Measurements from ENCODE around the gene SULT1C4. TPM values are rescaled to one million over a fixed set of nuclear protein-coding genes. Genes with fewer than 3 reads are reported as not detected.

Gene SULT1C4
- total RNA-seq, 1 donor from 2014 or later, result not detected

- no peak for FAIRE-seq
- DNase-seq (ENCODE audit: low read depth), result no peak
- Histone ChIP-seq H3K4me3 (ENCODE audit: low read depth, low read length) (no peak overlapping the region), H3K36me3 (ENCODE audit: control insufficient read depth, insufficient read depth, low read length) (no peaks in the 10 kb centered on the region), H3K27me3 (ENCODE audit: control insufficient read depth, insufficient read depth, low read length) (peaks cover 5% of the 10 kb centered on the region)
- TF ChIP-seq CTCF (IDR thresholded peaks at IDR 0.05; ENCODE audit: insufficient read depth, low read length, severe bottlenecking), result no peak
Measured at GRCh38 chr2:108347786-108348185, 30.0 kb upstream of the SULT1C4 start.

GRCh38 chr2:108348816-108349570 is 28.8 kb upstream of the SULT1C4 start:
- no peak for TF ChIP-seq CTCF (IDR thresholded peaks at IDR 0.05; ENCODE audit: insufficient read depth, low read length, severe bottlenecking)
- Histone ChIP-seq H3K36me3 (ENCODE audit: control insufficient read depth, insufficient read depth, low read length) (no peaks in the 10 kb centered on the region), H3K27me3 (ENCODE audit: control insufficient read depth, insufficient read depth, low read length) (peaks cover 5% of the 10 kb centered on the region), H3K4me3 (ENCODE audit: low read depth, low read length) (no peak overlapping the region)
- DNase-seq (ENCODE audit: low read depth) (no peak), FAIRE-seq (no peak)

- Histone ChIP-seq H3K4me3 (ENCODE audit: low read depth, low read length) (no peak overlapping the region), H3K27me3 (ENCODE audit: control insufficient read depth, insufficient read depth, low read length) (peaks cover 5% of the 10 kb centered on the region), H3K36me3 (ENCODE audit: control insufficient read depth, insufficient read depth, low read length) (no peaks in the 10 kb centered on the region)
- no peak for TF ChIP-seq CTCF (IDR thresholded peaks at IDR 0.05; ENCODE audit: insufficient read depth, low read length, severe bottlenecking)
- DNase-seq (ENCODE audit: low read depth), result no peak
- no peak for FAIRE-seq
Measured at GRCh38 chr2:108349571-108349928, 28.2 kb upstream of the SULT1C4 start.

GRCh38 chr2:108351889-108352288 is 25.9 kb upstream of the SULT1C4 start:
- TF ChIP-seq CTCF (IDR thresholded peaks at IDR 0.05; ENCODE audit: insufficient read depth, low read length, severe bottlenecking), result no peak
- no peak for DNase-seq (ENCODE audit: low read depth)
- FAIRE-seq, result no peak
- Histone ChIP-seq H3K27me3 (ENCODE audit: control insufficient read depth, insufficient read depth, low read length) (no peaks in the 10 kb centered on the region), H3K4me3 (ENCODE audit: low read depth, low read length) (no peak overlapping the region), H3K36me3 (ENCODE audit: control insufficient read depth, insufficient read depth, low read length) (no peaks in the 10 kb centered on the region)

- no peak overlapping the region for H3K4me3 ChIP-seq (ENCODE audit: low read depth, low read length)
- FAIRE-seq (no peak), DNase-seq (ENCODE audit: low read depth) (no peak)
- TF ChIP-seq CTCF (IDR thresholded peaks at IDR 0.05; ENCODE audit: insufficient read depth, low read length, severe bottlenecking), result no peak
- no peaks in the 10 kb centered on the region for H3K27me3 ChIP-seq (ENCODE audit: control insufficient read depth, insufficient read depth, low read length)
- H3K36me3 ChIP-seq (ENCODE audit: control insufficient read depth, insufficient read depth, low read length), result no peaks in the 10 kb centered on the region
Measured at GRCh38 chr2:108354136-108354535, 23.6 kb upstream of the SULT1C4 start.
